Endothelial cell of umbilical vein (primary cell): ENCODE measurements around the gene ADAM22. TPM values are rescaled to one million over a fixed set of nuclear protein-coding genes. Genes with fewer than 3 reads are reported as not detected.

ENCODE experiments used
- BruUV-seq: library from RNA; stranded (reverse); fragments of 400-500 nt; replicated peaks from 2 replicates; lab custom pipeline; 2021; lab: Mats Ljungman, UMichigan
- CTCF ChIA-PET: fragments of 300-600, 350-600 bp; sonication (Branson Sonifier 250); formaldehyde crosslinking; loops from one replicate; lab custom pipeline; 2021; ENCODE audit warnings: antibody characterized with exemption, inconsistent platforms; lab: Charles Lee
- POLR2A ChIA-PET: fragments of 300-600, 350-600 bp; sonication (Branson Sonifier 250); formaldehyde crosslinking; loops from one replicate; lab custom pipeline; 2021; ENCODE audit warnings: antibody characterized with exemption, inconsistent platforms; lab: Charles Lee
- DNase-seq: peaks from one replicate; pipeline ENCODE4 v3.0.0-alpha.2; 2011; ENCODE audit warnings: low read depth, low spot score
- FAIRE-seq: peaks from 2 replicates; lab custom pipeline; 2011; peaks lifted over from hg19 to GRCh38; lab: Jason Lieb, UNC
- H2AFZ ChIP-seq: 2 replicates; pipeline ENCODE4 v1.6.0; 2012; ENCODE audit warnings: low read depth, low read length, control low read depth, inconsistent platforms
- H3K27ac ChIP-seq: 2 replicates; pipeline ENCODE4 v1.5.1; 2011; ENCODE audit warnings: low read depth, mild to moderate bottlenecking, control low read depth, low read length, moderate library complexity; ENCODE audit not compliant: insufficient read depth
- H3K27me3 ChIP-seq, 2 experiments: 2 replicates each; pipeline versions ENCODE4 v1.6.0 to v1.6.1; 2011; ENCODE audit warnings: low read length in 2 of 2, mixed read lengths in 1 of 2; ENCODE audit not compliant: control insufficient read depth in 2 of 2, insufficient read depth in 2 of 2
- H3K36me3 ChIP-seq, 2 experiments: 2 replicates in 1 of 2; 3 replicates in 1 of 2; pipeline ENCODE4 v1.5.1; 2011; ENCODE audit warnings: low read length in 2 of 2, mild to moderate bottlenecking in 1 of 2, moderate library complexity in 1 of 2; ENCODE audit not compliant: control insufficient read depth in 2 of 2, insufficient read depth in 2 of 2; ENCODE audit errors: extremely low read depth in 1 of 2
- H3K4me1 ChIP-seq: 3 replicates; pipeline ENCODE4 v1.5.1; 2011; ENCODE audit warnings: mild to moderate bottlenecking, low read length; ENCODE audit not compliant: control insufficient read depth, insufficient read depth; ENCODE audit errors: extremely low read depth
- H3K4me2 ChIP-seq: 2 replicates; pipeline ENCODE4 v1.6.1; 2011; ENCODE audit warnings: low read length, control low read depth, mixed read lengths; ENCODE audit not compliant: insufficient read depth
- H3K4me3 ChIP-seq, 3 experiments: fragments of 200-600 bp in 1 of 3; sonication (generic), shearing (Covaris generic) in 1 of 3; replicated peaks in 1 of 3; 2 replicates each; pipeline ENCODE4 v1.5.1; 2011 to 2016; ENCODE audit warnings: control low read depth in 3 of 3, low read length in 3 of 3, mild to moderate bottlenecking in 2 of 3, inconsistent platforms in 1 of 3, low read depth in 1 of 3, moderate library complexity in 1 of 3; ENCODE audit not compliant: insufficient read depth in 1 of 3
- H3K79me2 ChIP-seq: 2 replicates; pipeline ENCODE4 v1.6.0; 2012; ENCODE audit warnings: low read length, inconsistent platforms; ENCODE audit not compliant: control insufficient read depth, insufficient read depth
- H3K9ac ChIP-seq: replicated peaks from 2 replicates; pipeline ENCODE3; 2011; ENCODE audit warnings: low read length, control low read depth; ENCODE audit not compliant: insufficient read depth; ENCODE audit errors: extremely low read depth
- H3K9me1 ChIP-seq: replicated peaks from 3 replicates; pipeline ENCODE4 v1.6.0; 2011; ENCODE audit warnings: mild to moderate bottlenecking, low read length; ENCODE audit not compliant: control insufficient read depth, insufficient read depth; ENCODE audit errors: extremely low read depth
- H3K9me3 ChIP-seq: replicated peaks from 2 replicates; pipeline ENCODE4 v1.5.1; 2012; ENCODE audit warnings: low read length, inconsistent platforms; ENCODE audit not compliant: control insufficient read depth, insufficient read depth
- H4K20me1 ChIP-seq: replicated peaks from 2 replicates; pipeline ENCODE3; 2011; ENCODE audit warnings: mild to moderate bottlenecking, low read length; ENCODE audit not compliant: control insufficient read depth, insufficient read depth; ENCODE audit errors: extremely low read depth
- FOS ChIP-seq: IDR thresholded peaks from 2 replicates; pipeline ENCODE4 v1.6.1; 2011; ENCODE audit warnings: mild to moderate bottlenecking, low read length, moderate library complexity, borderline replicate concordance; ENCODE audit not compliant: insufficient read depth
- GATA2 ChIP-seq: IDR thresholded peaks from 2 replicates; pipeline ENCODE4 v1.7.0; 2011; ENCODE audit warnings: low read depth, mild to moderate bottlenecking, moderate library complexity, mixed read lengths, low read length; ENCODE audit not compliant: insufficient read length, insufficient read depth
- JUN ChIP-seq: IDR thresholded peaks from 2 replicates; pipeline ENCODE4 v1.6.1; 2011; ENCODE audit warnings: borderline replicate concordance, low read depth; ENCODE audit not compliant: insufficient read length, insufficient read depth
- MYC ChIP-seq: IDR thresholded peaks from one replicate; pipeline ENCODE4 v1.6.1; 2011; ENCODE audit warnings: mild to moderate bottlenecking, low read depth, low read length
- POLR2AphosphoS5 ChIP-seq: IDR thresholded peaks from 2 replicates; pipeline ENCODE4 v1.6.1; 2012; ENCODE audit warnings: low read depth, mild to moderate bottlenecking, control low read depth, low read length, moderate library complexity; ENCODE audit not compliant: insufficient read depth
- dilution Hi-C: fragments of 300-500 bp; cut with MboI; formaldehyde crosslinking; loops from one replicate; pipeline ENCODE4 v1.15.0; 2019; ENCODE audit warnings: low sequenced_read_pairs; ENCODE audit not compliant: extremely low pct_ligation_motif_present
- intact Hi-C: fragments of 100-400 bp; cut with micrococcal nuclease; formaldehyde crosslinking; loops from one replicate; pipeline ENCODE4 v1.10.0; 2022
- polyA plus RNA-seq, 4 experiments: library from polyadenylated mRNA; depleted of rRNA in 3 of 4; stranded (reverse) in 3 of 4; unstranded in 1 of 4; fragments of >200 nt; gene quantifications; 2 replicates each; pipeline versions ENCODE4 v1.2.1 to v1.2.3, GENCODE V29; 2011 to 2012; ENCODE audit warnings: missing spikeins in 1 of 4
- total RNA-seq: library from RNA; stranded (reverse); gene quantifications from 2 replicates; pipeline ENCODE4 v1.2.3, GENCODE V29; 2021

Gene ADAM22
- total and polyA plus RNA-seq, 2 donors (not counting 3 experiments of a cell fraction or from before 2014, with no cell fraction given) = 0.33 to 0.53 TPM

DNA sequence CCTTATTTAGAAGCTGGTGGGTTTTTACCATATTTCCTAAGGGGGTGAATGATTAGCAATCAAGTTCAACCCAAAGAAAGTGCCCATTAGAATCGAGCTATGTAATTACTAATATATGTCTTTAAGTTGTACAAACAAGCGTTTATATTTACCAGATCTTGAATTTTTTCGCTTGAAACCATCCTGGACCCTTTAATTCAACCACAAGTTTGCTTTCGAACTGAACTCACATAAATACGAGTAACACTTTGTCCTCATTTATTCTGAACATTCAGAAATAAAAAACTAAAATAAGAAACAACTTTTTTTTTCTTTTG is 284.3 kb downstream of the ADAM22 start:
- Histone ChIP-seq H3K27ac (peak overlapping the region; percentile 94), H3K36me3 (peaks cover 13% of the 10 kb centered on the region in 2 experiments), H3K27me3 (no peaks in the 10 kb centered on the region), H3K4me1 (peaks cover 13% of the 10 kb centered on the region), H3K9me3 (no peaks in the 10 kb centered on the region), H3K79me2 (peaks cover 55% of the 10 kb centered on the region), H2AFZ (no peak overlapping the region), H3K9me1 (no peaks in the 10 kb centered on the region), H3K4me3 (peak overlapping the region; percentile 81 to 94 (median 93)), H3K4me2 (peak overlapping the region; percentile 93), H4K20me1 (peaks cover 4% of the 10 kb centered on the region), H3K9ac (peak overlapping the region; percentile 93)
- no peak for FAIRE-seq
- TSS peak; percentile 23 for BruUV-seq
- no peak for DNase-seq
- ChIA-PET CTCF (interaction anchor here (1.0 to 1.7 kb wide), 2 partner anchors 8 to 49 kb away, joined by 3 to 4 read pairs; no protein-coding TSS in a partner anchor), POLR2A (no interaction called here)
- TF ChIP-seq MYC (no peak), JUN (no peak), GATA2 (no peak)
- dilution Hi-C loops (no loop called here), intact Hi-C loops (loop anchor here (1.0 to 10.0 kb wide), 3 partner anchors 284 to 591 kb away; partner anchors contain the start of genes ADAM22, DBF4, RUNDC3B and SLC25A40)

- Histone ChIP-seq H2AFZ (peak overlapping the region; percentile 56), H3K27ac (peak overlapping the region; percentile 94), H3K36me3 (peaks cover 11 to 13% of the 10 kb centered on the region in 2 experiments), H3K4me1 (peaks cover 13% of the 10 kb centered on the region), H4K20me1 (peaks cover 4% of the 10 kb centered on the region), H3K9me3 (no peaks in the 10 kb centered on the region), H3K79me2 (peaks cover 52% of the 10 kb centered on the region), H3K4me2 (peak overlapping the region; percentile 93), H3K27me3 (no peaks in the 10 kb centered on the region), H3K9me1 (no peaks in the 10 kb centered on the region), H3K4me3 (peak overlapping the region; percentile 81 to 94 (median 93)), H3K9ac (peak overlapping the region; percentile 93)
- DNase-seq (peak; percentile 65), FAIRE-seq (peak; percentile 88)
- POLR2A ChIA-PET = no interaction called here
- CTCF ChIA-PET = interaction anchor here (1.0 kb wide), 1 partner anchor 50 kb away, joined by 3 read pairs; no protein-coding TSS in a partner anchor
- BruUV-seq = TSS peak; percentile 92
- intact Hi-C loops = loop anchor here (1.0 to 10.0 kb wide), 3 partner anchors 284 to 592 kb away; partner anchors contain the start of genes ADAM22, DBF4, RUNDC3B and SLC25A40
- no peak for TF ChIP-seq GATA2
- peak; percentile 19 for TF ChIP-seq FOS
- peak; percentile 39 for TF ChIP-seq POLR2AphosphoS5
- dilution Hi-C loops = no loop called here
Observed at GRCh38 chr7:88218836-88219605, 285.0 kb downstream of the ADAM22 start.
